HEK293T (cell line): ENCODE results near the gene AGAP1.

Experiments used
- BHLHE40 ChIP-seq: fragments of 450-650 bp; IDR thresholded peaks from 2 replicates; pipeline ENCODE4 v1.6.1; 2016; ENCODE audit warnings: mild to moderate bottlenecking, moderate library complexity, borderline replicate concordance
- FOXA1 ChIP-seq: fragments of 450-650 bp; IDR thresholded peaks from 2 replicates; pipeline ENCODE4 v1.6.1; 2016; ENCODE audit warnings: mild to moderate bottlenecking
- FOXK2 ChIP-seq: fragments of 450-650 bp; IDR thresholded peaks from 2 replicates; pipeline ENCODE4 v1.6.1; 2016; ENCODE audit warnings: mild to moderate bottlenecking
- FOXM1 ChIP-seq: fragments of 450-650 bp; IDR thresholded peaks from 2 replicates; pipeline ENCODE4 v1.6.1; 2017; ENCODE audit warnings: mild to moderate bottlenecking, borderline replicate concordance
- HDGF ChIP-seq: fragments of 450-650 bp; IDR thresholded peaks from 2 replicates; pipeline ENCODE4 v1.6.1; 2017; ENCODE audit warnings: antibody characterized with exemption, borderline replicate concordance
- LEF1 ChIP-seq: fragments of 450-650 bp; IDR thresholded peaks from 2 replicates; pipeline ENCODE4 v1.6.1; 2017; ENCODE audit warnings: mild to moderate bottlenecking, borderline replicate concordance
- NFRKB ChIP-seq: fragments of 450-650 bp; IDR thresholded peaks from 2 replicates; pipeline ENCODE4 v1.6.1; 2016; ENCODE audit warnings: mild to moderate bottlenecking, moderate library complexity
- TARDBP ChIP-seq: fragments of 450-650 bp; IDR thresholded peaks from 2 replicates; pipeline ENCODE4 v1.6.1; 2016

GRCh38 chr2:235894839-235895238 is 401.0 kb downstream of the AGAP1 start:
- TF ChIP-seq HDGF (no peak), NFRKB (no peak), BHLHE40 (no peak), FOXK2 (no peak), LEF1 (no peak), FOXM1 (no peak), FOXA1 (no peak), TARDBP (no peak)
